Esophagus squamous epithelium (tissue), 4 donors: ENCODE results near the gene CAMTA1.

Experiments used
- CTCF ChIP-seq, 6 experiments: fragments of 450-650 bp in 4 of 6; fragments of 200-600 bp in 2 of 6; sonication (generic) in 2 of 6; IDR thresholded peaks; one replicate each; pipeline ENCODE4 v1.5.1; 2016 to 2019; ENCODE audit warnings: antibody characterized with exemption in 6 of 6, mild to moderate bottlenecking in 4 of 6, moderate library complexity in 4 of 6
- POLR2A ChIP-seq, 4 donors: fragments of 450-650 bp; IDR thresholded peaks; one replicate each; pipeline ENCODE4 v1.6.1; 2017; ENCODE audit warnings: antibody characterized with exemption in 4 of 4, mild to moderate bottlenecking in 4 of 4, moderate library complexity in 3 of 4

DNA sequence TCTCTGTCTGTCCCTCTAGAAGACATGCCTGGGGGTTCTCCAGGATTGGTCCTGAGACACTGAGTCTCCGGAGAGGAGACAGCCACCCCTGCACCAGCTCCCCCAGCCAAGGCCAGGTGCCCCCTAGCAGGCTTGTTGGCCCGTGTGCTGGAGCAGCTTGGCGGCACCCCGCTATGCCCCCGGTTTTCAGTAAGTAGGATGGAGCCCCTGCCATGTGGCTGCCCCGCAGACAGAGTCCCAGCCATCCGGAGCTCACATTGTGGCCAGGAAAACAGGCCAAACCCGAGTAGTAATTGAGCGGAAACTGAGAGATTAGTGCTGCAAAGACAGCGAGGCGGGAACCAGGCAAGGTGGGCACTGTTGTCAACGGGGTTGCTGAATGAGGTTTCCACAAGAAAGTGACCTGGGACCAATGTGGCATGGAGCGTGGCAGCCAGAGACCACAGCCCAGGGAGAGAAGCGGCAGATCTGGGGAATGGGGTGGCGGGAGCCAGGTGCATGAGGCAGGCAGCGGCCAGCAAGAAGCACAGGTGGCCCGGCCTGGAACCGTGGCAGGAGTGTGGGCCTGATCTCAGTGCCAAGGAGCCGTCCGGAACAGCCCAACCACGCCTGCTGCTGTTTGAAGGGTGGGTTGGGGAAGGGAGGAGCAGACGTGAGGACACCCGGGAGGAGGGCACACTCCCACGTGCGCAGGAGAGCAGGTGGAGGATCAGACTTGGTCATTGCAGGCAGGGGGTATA lies 848.4 kb downstream of the CAMTA1 start:
- no peak for TF ChIP-seq POLR2A (IDR thresholded peaks at IDR 0.05)
- TF ChIP-seq CTCF (IDR thresholded peaks at IDR 0.05): no peak
